Suprapubic skin (tissue), 4 donors: ENCODE data around the gene CELF4. TPM values are rescaled to one million over a fixed set of nuclear protein-coding genes. Genes with fewer than 3 reads are reported as not detected.

Experiments used
- DNase-seq, 2 donors: peaks; one replicate each; pipeline ENCODE4 v3.0.0-alpha.2; 2019; ENCODE audit warnings: low spot score in 2 of 2
- H3K27ac ChIP-seq: fragments of 200-600 bp; sonication (generic); one replicate; pipeline ENCODE4 v1.5.1; 2019
- H3K27me3 ChIP-seq: fragments of 200-600 bp; sonication (generic); one replicate; pipeline ENCODE4 v1.5.1; 2019
- H3K36me3 ChIP-seq: fragments of 200-600 bp; sonication (generic); one replicate; pipeline ENCODE4 v1.5.1; 2019
- H3K4me1 ChIP-seq: fragments of 200-600 bp; sonication (generic); one replicate; pipeline ENCODE4 v1.5.1; 2019
- H3K4me3 ChIP-seq: fragments of 200-600 bp; sonication (generic); one replicate; pipeline ENCODE4 v1.5.1; 2019; ENCODE audit warnings: mild to moderate bottlenecking
- H3K9me3 ChIP-seq: fragments of 200-600 bp; sonication (generic); one replicate; pipeline ENCODE4 v1.5.1; 2019
- EP300 ChIP-seq: sonication (generic); formaldehyde crosslinking; IDR thresholded peaks from one replicate; pipeline ENCODE4 v1.6.1; 2017; ENCODE audit warnings: antibody characterized with exemption
- POLR2A ChIP-seq, 2 donors: fragments of 450-650 bp; IDR thresholded peaks; one replicate each; pipeline ENCODE4 v1.6.1; 2017; ENCODE audit warnings: antibody characterized with exemption in 2 of 2, mild to moderate bottlenecking in 2 of 2, moderate library complexity in 2 of 2
- POLR2AphosphoS5 ChIP-seq, 3 donors: sonication (generic); formaldehyde crosslinking; IDR thresholded peaks; one replicate each; pipeline ENCODE4 v1.6.1; 2017; ENCODE audit warnings: antibody characterized with exemption in 3 of 3
- WGBS: methylation state at CpG from one replicate; pipeline ENCODE4 v1.1.5; 2018; 5-methylcytosine and 5-hydroxymethylcytosine counted together
- total RNA-seq, 4 donors: library from RNA; depleted of rRNA; stranded (reverse); fragments of >200 nt; gene quantifications; one replicate each; pipeline ENCODE4 v1.1.0, GENCODE V29; 2016
- TF ChIP-seq, protein P1 (sequence below), 2 donors: fragments of 200-600 bp in 1 of 2; fragments of 450-650 bp in 1 of 2; sonication (generic) in 1 of 2; IDR thresholded peaks; one replicate each; pipeline ENCODE4 v1.5.1; 2016 to 2019; ENCODE audit warnings: antibody characterized with exemption in 2 of 2, mild to moderate bottlenecking in 1 of 2, moderate library complexity in 1 of 2

CELF4 gene
- total RNA-seq, 4 donors from 2014 or later, result not detected

DNA sequence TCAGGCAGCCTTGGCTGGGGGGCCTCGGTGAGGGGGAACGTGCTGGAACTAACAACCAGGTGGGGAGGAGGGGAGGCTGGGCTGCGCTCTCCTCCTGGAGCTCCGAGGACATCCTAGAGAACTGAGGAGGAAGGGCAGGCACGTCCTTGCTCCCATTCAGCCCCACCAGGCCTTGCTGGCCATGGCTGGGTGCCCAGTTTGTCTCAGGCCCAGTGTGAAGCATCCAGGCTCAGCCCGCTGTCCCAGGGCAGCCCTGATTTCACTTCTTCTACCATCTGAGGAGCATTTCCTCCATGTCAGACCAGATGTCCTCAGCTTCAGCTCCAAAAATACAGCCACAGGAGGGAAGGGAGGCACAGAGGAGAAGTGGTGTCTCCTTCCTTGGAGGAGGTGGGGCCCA lies 125.4 kb downstream of the CELF4 start:
- Histone ChIP-seq H3K36me3 (no peaks in the 10 kb centered on the region), H3K9me3 (no peaks in the 10 kb centered on the region), H3K4me1 (peaks cover 2% of the 10 kb centered on the region), H3K27ac (no peak overlapping the region), H3K4me3 (no peak overlapping the region), H3K27me3 (peaks cover 30% of the 10 kb centered on the region)
- 73% methylated on average over 2 of the region's 6 CpGs for WGBS
- TF ChIP-seq EP300 (no peak), POLR2AphosphoS5 (IDR thresholded peaks at IDR 0.05) (no peak), POLR2A (IDR thresholded peaks at IDR 0.05) (no peak)
- TF ChIP-seq, protein P1, sequence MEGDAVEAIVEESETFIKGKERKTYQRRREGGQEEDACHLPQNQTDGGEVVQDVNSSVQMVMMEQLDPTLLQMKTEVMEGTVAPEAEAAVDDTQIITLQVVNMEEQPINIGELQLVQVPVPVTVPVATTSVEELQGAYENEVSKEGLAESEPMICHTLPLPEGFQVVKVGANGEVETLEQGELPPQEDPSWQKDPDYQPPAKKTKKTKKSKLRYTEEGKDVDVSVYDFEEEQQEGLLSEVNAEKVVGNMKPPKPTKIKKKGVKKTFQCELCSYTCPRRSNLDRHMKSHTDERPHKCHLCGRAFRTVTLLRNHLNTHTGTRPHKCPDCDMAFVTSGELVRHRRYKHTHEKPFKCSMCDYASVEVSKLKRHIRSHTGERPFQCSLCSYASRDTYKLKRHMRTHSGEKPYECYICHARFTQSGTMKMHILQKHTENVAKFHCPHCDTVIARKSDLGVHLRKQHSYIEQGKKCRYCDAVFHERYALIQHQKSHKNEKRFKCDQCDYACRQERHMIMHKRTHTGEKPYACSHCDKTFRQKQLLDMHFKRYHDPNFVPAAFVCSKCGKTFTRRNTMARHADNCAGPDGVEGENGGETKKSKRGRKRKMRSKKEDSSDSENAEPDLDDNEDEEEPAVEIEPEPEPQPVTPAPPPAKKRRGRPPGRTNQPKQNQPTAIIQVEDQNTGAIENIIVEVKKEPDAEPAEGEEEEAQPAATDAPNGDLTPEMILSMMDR (IDR thresholded peaks at IDR 0.05), result no peak
- DNase-seq, result no peak

DNA sequence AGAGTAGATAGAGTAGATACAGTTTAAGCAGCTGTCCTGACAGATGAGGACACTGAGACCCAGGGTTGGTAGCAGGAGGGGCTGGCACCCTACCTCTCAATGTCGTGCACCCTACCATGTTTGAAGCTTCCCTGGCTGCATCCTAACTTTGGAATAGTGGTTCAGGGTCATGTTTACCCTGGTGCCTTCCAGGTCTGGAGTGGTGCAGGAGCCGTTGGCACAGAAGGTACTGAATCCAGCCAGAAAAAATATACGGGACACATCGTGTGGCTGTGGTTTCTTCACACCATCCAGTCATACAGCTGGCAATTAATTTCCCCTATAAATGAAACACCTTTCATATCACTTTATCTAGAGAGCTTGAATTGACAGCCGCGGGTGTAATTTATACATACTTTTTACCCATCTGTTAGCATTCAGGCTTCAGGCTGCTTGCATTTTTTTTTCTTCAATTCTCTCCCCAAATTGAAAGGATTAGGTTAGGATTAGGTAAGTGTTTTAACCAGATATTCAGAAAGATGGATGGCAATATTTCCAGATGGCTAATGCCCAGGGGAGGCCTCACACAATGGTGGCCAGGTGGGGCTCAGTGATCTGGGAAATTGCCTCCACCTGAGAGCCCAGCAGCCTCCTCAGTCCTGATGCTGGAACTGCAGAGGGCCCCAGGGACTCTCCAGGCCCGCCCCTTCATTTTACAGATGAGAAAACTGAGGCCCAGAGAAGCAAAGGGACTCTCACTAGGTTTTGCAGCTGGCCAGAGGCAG lies 127.0 kb downstream of the CELF4 start:
- Histone ChIP-seq H3K27me3 (peaks cover 17% of the 10 kb centered on the region), H3K4me1 (peaks cover 2% of the 10 kb centered on the region), H3K4me3 (no peak overlapping the region), H3K27ac (no peak overlapping the region), H3K9me3 (no peaks in the 10 kb centered on the region), H3K36me3 (no peaks in the 10 kb centered on the region)
- DNase-seq, result no peak
- TF ChIP-seq POLR2A (IDR thresholded peaks at IDR 0.05) (no peak), EP300 (no peak), POLR2AphosphoS5 (IDR thresholded peaks at IDR 0.05) (no peak)
- TF ChIP-seq, protein P1 (IDR thresholded peaks at IDR 0.05), result no peak
- 51% methylated on average over 7 of the region's 7 CpGs for WGBS

DNA sequence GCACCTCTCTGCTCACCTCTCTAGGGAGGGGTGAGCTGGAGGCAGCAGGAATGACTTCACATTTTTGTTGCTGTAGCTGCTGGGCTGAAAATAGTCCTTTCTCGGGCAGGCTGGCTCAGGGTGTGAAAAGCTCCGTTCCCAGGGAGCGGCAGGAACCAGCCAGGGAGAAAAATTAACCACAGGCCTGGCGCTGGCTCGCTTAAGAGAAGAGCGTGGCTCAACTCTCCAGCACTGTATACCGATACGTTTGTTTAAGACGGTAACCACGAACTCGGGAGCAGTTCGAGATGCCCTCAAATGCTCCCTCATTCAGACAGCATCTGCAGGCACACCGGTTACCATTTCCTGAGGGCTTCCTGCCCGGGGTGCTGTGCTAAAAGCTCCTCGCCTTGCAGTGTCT lies 129.6 kb downstream of the CELF4 start:
- no peak overlapping the region for H3K4me3 ChIP-seq
- H3K4me1 ChIP-seq, result peaks cover 2% of the 10 kb centered on the region
- TF ChIP-seq, protein P1 (IDR thresholded peaks at IDR 0.05), result no peak
- TF ChIP-seq POLR2A (IDR thresholded peaks at IDR 0.05), result no peak
- TF ChIP-seq EP300, result no peak
- no peak for TF ChIP-seq POLR2AphosphoS5 (IDR thresholded peaks at IDR 0.05)
- H3K27ac ChIP-seq, result no peak overlapping the region
- 41% methylated on average over 14 of the region's 15 CpGs for WGBS
- DNase-seq, result no peak
- no peaks in the 10 kb centered on the region for H3K9me3 ChIP-seq
- H3K36me3 ChIP-seq, result no peaks in the 10 kb centered on the region
- peaks cover 12% of the 10 kb centered on the region for H3K27me3 ChIP-seq

DNA sequence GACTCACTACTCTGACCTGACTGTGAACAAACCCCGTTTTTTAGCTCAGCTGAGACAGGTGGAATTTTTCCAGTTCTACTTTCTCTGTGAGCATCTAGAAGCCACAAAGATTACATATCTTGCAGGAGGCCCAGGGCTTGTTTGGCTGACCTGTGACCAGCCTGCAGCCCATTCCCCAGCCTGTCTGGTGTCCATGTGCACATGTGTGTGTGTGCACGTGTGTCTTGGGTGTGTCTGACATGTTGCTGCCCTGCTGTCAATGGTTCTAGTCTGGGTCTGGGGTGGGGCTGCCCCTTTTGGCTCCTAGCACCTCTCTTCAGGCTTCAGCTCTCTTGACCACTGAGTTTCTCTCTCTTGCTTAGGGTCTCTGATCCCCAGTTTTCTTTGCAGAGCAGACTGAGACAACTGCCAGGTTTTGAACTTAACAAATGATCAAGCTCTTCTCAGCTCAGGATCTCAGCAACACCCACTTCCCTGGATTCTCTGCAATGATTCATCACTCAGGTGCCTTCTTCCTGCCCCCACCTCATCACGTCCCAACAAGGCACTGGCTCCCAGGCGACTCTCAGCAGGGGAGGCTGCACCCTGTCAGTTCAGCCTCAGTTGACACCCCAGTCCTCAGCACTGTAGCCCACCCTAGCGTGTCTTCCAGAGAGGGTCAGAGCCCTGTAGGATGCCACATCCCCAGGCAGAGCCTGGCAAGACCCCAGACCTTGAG lies 130.3 kb downstream of the CELF4 start:
- Histone ChIP-seq H3K9me3 (no peaks in the 10 kb centered on the region), H3K27ac (no peak overlapping the region), H3K36me3 (no peaks in the 10 kb centered on the region), H3K27me3 (peaks cover 12% of the 10 kb centered on the region), H3K4me1 (peaks cover 2% of the 10 kb centered on the region), H3K4me3 (no peak overlapping the region)
- no peak for DNase-seq
- TF ChIP-seq, protein P1 (IDR thresholded peaks at IDR 0.05), result no peak
- TF ChIP-seq EP300, result no peak
- no peak for TF ChIP-seq POLR2AphosphoS5 (IDR thresholded peaks at IDR 0.05)
- TF ChIP-seq POLR2A (IDR thresholded peaks at IDR 0.05), result no peak
- 57% methylated on average over 5 of the region's 5 CpGs for WGBS

DNA sequence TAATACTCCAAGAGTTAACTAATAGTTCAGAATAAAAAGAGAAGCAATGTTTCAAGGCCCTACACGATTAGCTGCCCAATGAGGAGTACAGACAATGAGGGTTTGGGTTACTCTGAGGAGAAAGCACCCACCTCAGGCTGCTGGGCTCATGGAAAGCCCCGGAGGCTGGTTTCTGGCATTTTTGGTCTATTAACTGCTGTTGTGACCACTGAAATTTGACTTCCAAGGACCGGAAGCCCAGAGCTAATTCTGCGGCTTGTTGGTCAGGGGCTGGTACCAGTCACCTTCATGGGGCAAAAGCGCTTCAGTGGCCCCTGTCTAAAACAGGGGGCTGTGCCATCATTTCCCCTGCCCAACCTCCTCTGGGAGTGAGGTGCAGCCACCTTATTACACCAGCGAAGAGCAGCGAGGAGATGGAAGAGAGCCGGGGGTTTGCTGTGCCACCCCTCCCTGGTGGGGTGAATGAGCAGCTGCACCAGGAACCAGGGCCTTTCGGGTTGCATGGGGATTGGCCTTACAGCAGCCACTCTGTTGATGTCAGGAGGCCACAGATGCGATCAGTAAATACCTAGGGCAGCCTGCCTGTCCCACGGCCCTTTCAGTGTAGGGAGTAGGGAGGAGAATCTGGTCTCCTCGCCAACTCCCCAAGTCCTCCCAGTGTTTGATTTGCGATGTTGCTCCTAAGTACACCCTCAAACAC lies 131.3 kb downstream of the CELF4 start:
- TF ChIP-seq POLR2AphosphoS5 (IDR thresholded peaks at IDR 0.05) (no peak), POLR2A (IDR thresholded peaks at IDR 0.05) (no peak), EP300 (no peak)
- TF ChIP-seq, protein P1 (IDR thresholded peaks at IDR 0.05), result no peak
- WGBS, result 83% methylated on average over 12 of the region's 13 CpGs
- H3K4me1 ChIP-seq, result peaks cover 2% of the 10 kb centered on the region
- H3K36me3 ChIP-seq, result no peaks in the 10 kb centered on the region
- no peaks in the 10 kb centered on the region for H3K9me3 ChIP-seq
- no peak overlapping the region for H3K27ac ChIP-seq
- H3K4me3 ChIP-seq, result no peak overlapping the region
- no peak for DNase-seq
- H3K27me3 ChIP-seq, result peaks cover 7% of the 10 kb centered on the region
